Thoracic aorta (tissue), 2 donors: ENCODE results near the gene CHRM2. TPM values are rescaled to one million over a fixed set of nuclear protein-coding genes. Genes with fewer than 3 reads are reported as not detected.

Experiments
- ATAC-seq: fragments of 150-250 bp; one replicate; pipeline ENCODE4 v1.8.0; 2017; ENCODE audit warnings: low read depth; ENCODE audit not compliant: insufficient number of reproducible peaks, low FRiP score
- DNase-seq: peaks from one replicate; pipeline ENCODE4 v3.0.0-alpha.2; 2020; ENCODE audit warnings: low spot score
- H3K27ac ChIP-seq, 2 donors: fragments of 200-600 bp; sonication (generic); 1 replicate in 1 of 2; 2 replicates in 1 of 2; pipeline ENCODE4 v1.5.1; 2016; ENCODE audit warnings: mild to moderate bottlenecking in 2 of 2, moderate library complexity in 2 of 2
- H3K27me3 ChIP-seq: fragments of 200-600 bp; sonication (generic); replicated peaks from 2 replicates; pipeline ENCODE4 v1.6.0; 2016; ENCODE audit warnings: mild to moderate bottlenecking; ENCODE audit not compliant: insufficient read depth
- H3K36me3 ChIP-seq: fragments of 200-600 bp; sonication (generic); one replicate; pipeline ENCODE4 v1.5.1; 2016
- H3K4me1 ChIP-seq, 2 donors: fragments of 200-600 bp; sonication (generic); 1 replicate in 1 of 2; 2 replicates in 1 of 2; pipeline versions ENCODE4 v1.5.1 to v1.6.0; 2016; ENCODE audit warnings: low read depth in 2 of 2, mild to moderate bottlenecking in 1 of 2; ENCODE audit not compliant: control insufficient read depth in 1 of 2
- H3K4me3 ChIP-seq: fragments of 200-600 bp; sonication (generic); 2 replicates; pipeline ENCODE4 v1.5.1; 2016; ENCODE audit warnings: mild to moderate bottlenecking
- H3K9me3 ChIP-seq: fragments of 200-600 bp; sonication (generic); 2 replicates; pipeline ENCODE4 v1.5.1; 2016
- total RNA-seq, 2 donors: library from RNA; depleted of rRNA; stranded (reverse); fragments of >200 nt; gene quantifications; one replicate each; pipeline versions ENCODE4 v1.1.0 to v1.2.3, GENCODE V29; 2016
- TF ChIP-seq, protein P1 (sequence below): fragments of 200-600 bp; sonication (generic); IDR thresholded peaks from one replicate; pipeline ENCODE4 v1.5.1; 2019; ENCODE audit warnings: antibody characterized with exemption

CHRM2 gene
- total RNA-seq, 2 donors from 2014 or later, result not detected

- Histone ChIP-seq H3K27ac (no peak overlapping the region), H3K4me3 (no peak overlapping the region), H3K4me1 (no peaks in the 10 kb centered on the region), H3K9me3 (no peaks in the 10 kb centered on the region), H3K27me3 (no peaks in the 10 kb centered on the region), H3K36me3 (no peaks in the 10 kb centered on the region)
- ATAC-seq (no peak), DNase-seq (no peak)
- TF ChIP-seq, protein P1, sequence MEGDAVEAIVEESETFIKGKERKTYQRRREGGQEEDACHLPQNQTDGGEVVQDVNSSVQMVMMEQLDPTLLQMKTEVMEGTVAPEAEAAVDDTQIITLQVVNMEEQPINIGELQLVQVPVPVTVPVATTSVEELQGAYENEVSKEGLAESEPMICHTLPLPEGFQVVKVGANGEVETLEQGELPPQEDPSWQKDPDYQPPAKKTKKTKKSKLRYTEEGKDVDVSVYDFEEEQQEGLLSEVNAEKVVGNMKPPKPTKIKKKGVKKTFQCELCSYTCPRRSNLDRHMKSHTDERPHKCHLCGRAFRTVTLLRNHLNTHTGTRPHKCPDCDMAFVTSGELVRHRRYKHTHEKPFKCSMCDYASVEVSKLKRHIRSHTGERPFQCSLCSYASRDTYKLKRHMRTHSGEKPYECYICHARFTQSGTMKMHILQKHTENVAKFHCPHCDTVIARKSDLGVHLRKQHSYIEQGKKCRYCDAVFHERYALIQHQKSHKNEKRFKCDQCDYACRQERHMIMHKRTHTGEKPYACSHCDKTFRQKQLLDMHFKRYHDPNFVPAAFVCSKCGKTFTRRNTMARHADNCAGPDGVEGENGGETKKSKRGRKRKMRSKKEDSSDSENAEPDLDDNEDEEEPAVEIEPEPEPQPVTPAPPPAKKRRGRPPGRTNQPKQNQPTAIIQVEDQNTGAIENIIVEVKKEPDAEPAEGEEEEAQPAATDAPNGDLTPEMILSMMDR, result no peak
Measured at GRCh38 chr7:136859803-136860202, 8.6 kb upstream of the CHRM2 start.

DNA sequence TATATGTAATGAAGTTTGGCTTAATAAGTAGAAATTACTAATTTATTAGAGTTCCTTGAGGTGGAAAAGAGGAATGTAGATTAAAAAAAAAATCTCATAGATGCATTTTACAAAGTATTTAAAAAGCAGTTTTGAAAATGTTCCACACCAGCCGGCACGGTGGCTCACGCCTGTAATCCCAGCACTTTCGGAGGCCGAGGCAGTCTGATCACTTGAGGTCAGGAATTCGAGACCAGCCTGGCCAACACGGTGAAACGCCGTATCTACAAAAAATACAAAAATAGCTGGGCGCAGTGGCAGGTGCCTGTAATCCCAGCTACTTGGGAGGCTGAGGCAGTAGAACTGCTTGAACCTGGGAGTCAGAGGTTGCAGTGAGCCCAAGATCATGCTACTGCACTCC is 3.2 kb upstream of the CHRM2 start:
- DNase-seq (no peak), ATAC-seq (no peak)
- TF ChIP-seq, protein P1, result no peak
- no peaks in the 10 kb centered on the region for H3K9me3 ChIP-seq
- H3K27me3 ChIP-seq, result no peaks in the 10 kb centered on the region
- H3K27ac ChIP-seq, result no peak overlapping the region
- peaks cover 0 to 13% of the 10 kb centered on the region in 2 donors for H3K4me1 ChIP-seq
- H3K36me3 ChIP-seq, result no peaks in the 10 kb centered on the region
- no peak overlapping the region for H3K4me3 ChIP-seq

- Histone ChIP-seq H3K27ac (no peak overlapping the region), H3K9me3 (no peaks in the 10 kb centered on the region), H3K36me3 (no peaks in the 10 kb centered on the region), H3K4me3 (no peak overlapping the region), H3K4me1 (peaks cover 0 to 16% of the 10 kb centered on the region in 2 donors), H3K27me3 (no peaks in the 10 kb centered on the region)
- no peak for DNase-seq
- ATAC-seq, result no peak
- TF ChIP-seq, protein P1, result no peak
Measured at GRCh38 chr7:136865777-136866176, 2.7 kb upstream of the CHRM2 start.

- ATAC-seq, result no peak
- no peaks in the 10 kb centered on the region for H3K27me3 ChIP-seq
- H3K27ac ChIP-seq, result no peak overlapping the region
- H3K36me3 ChIP-seq, result no peaks in the 10 kb centered on the region
- TF ChIP-seq, protein P1, result no peak
- no peak for DNase-seq
- H3K4me3 ChIP-seq, result peak overlapping the region; percentile 24
- no peaks in the 10 kb centered on the region for H3K9me3 ChIP-seq
- H3K4me1 ChIP-seq, result peaks cover 0 to 22% of the 10 kb centered on the region in 2 donors
Measured at GRCh38 chr7:136869001-136869961, 829 bp downstream of the CHRM2 start.

GRCh38 chr7:136869991-136870865 is 1.8 kb downstream of the CHRM2 start:
- ATAC-seq, result no peak

More at GRCh38 chr7:136869991-136870865, 1.8 kb downstream of the CHRM2 start:
- Histone ChIP-seq H3K36me3 (no peaks in the 10 kb centered on the region), H3K4me3 (peak overlapping the region; percentile 45), H3K9me3 (no peaks in the 10 kb centered on the region), H3K27me3 (no peaks in the 10 kb centered on the region), H3K27ac (no peak overlapping the region), H3K4me1 (peaks cover 0 to 22% of the 10 kb centered on the region in 2 donors)
- TF ChIP-seq, protein P1, result no peak
- DNase-seq, result no peak
